CD14-positive monocyte (primary cell): ENCODE measurements around the gene KIAA0513. TPM values are rescaled to one million over a fixed set of nuclear protein-coding genes. Genes with fewer than 3 reads are reported as not detected.

ENCODE experiments used
- DNase-seq, 3 donors: peaks; one replicate each; pipeline ENCODE4 v3.0.0-alpha.2; 2011 to 2022
- H2AFZ ChIP-seq: 2 replicates; pipeline ENCODE4 v1.6.0; 2012; ENCODE audit warnings: mild to moderate bottlenecking, low read depth, low read length, inconsistent platforms; ENCODE audit not compliant: insufficient read depth, poor library complexity, severe bottlenecking
- H3K27ac ChIP-seq, 2 donors: 1 replicate in 1 of 2; 2 replicates in 1 of 2; pipeline ENCODE4 v1.5.1; 2012 to 2013; ENCODE audit warnings: low read length in 2 of 2, control low read depth in 1 of 2, inconsistent platforms in 1 of 2, low read depth in 1 of 2, mild to moderate bottlenecking in 1 of 2
- H3K27me3 ChIP-seq, 2 donors: one replicate each; pipeline versions ENCODE4 v1.6.0 to v1.6.1; 2011 to 2013; ENCODE audit warnings: low read length in 2 of 2; ENCODE audit not compliant: control insufficient read depth in 2 of 2, insufficient read depth in 2 of 2
- H3K36me3 ChIP-seq, 2 donors: replicated peaks in 1 of 2; 1 replicate in 1 of 2; 2 replicates in 1 of 2; pipeline versions ENCODE4 v1.5.1 to v1.6.1; 2012 to 2013; ENCODE audit warnings: low read length in 2 of 2, control low read depth in 1 of 2, inconsistent platforms in 1 of 2, mild to moderate bottlenecking in 1 of 2; ENCODE audit not compliant: insufficient read depth in 2 of 2, control insufficient read depth in 1 of 2
- H3K4me1 ChIP-seq, 2 donors: 1 replicate in 1 of 2; 2 replicates in 1 of 2; pipeline versions ENCODE4 v1.5.1 to v1.6.1; 2012 to 2013; ENCODE audit warnings: low read length in 2 of 2, control low read depth in 1 of 2, inconsistent platforms in 1 of 2, mild to moderate bottlenecking in 1 of 2, moderate library complexity in 1 of 2; ENCODE audit not compliant: insufficient read depth in 2 of 2, control insufficient read depth in 1 of 2
- H3K4me2 ChIP-seq: replicated peaks from 2 replicates; pipeline ENCODE3; 2012; ENCODE audit warnings: low read length, moderate library complexity, mild to moderate bottlenecking; ENCODE audit not compliant: poor library complexity, severe bottlenecking; ENCODE audit errors: extremely low read depth
- H3K4me3 ChIP-seq, 3 experiments: fragments of 200-600 bp in 1 of 3; sonication (generic) in 1 of 3; replicated peaks in 1 of 3; 1 replicate in 2 of 3; 2 replicates in 1 of 3; pipeline ENCODE4 v1.5.1; 2011 to 2013; ENCODE audit warnings: low read length in 3 of 3, mild to moderate bottlenecking in 3 of 3, control low read depth in 2 of 3, low read depth in 2 of 3, inconsistent platforms in 1 of 3, moderate library complexity in 1 of 3
- H3K79me2 ChIP-seq: 2 replicates; pipeline ENCODE4 v1.6.0; 2012; ENCODE audit warnings: mild to moderate bottlenecking, control low read depth, inconsistent platforms, low read length, moderate library complexity; ENCODE audit not compliant: insufficient read depth
- H3K9ac ChIP-seq: 2 replicates; pipeline ENCODE4 v1.6.0; 2017; ENCODE audit warnings: low read length, mild to moderate bottlenecking; ENCODE audit not compliant: insufficient read depth, poor library complexity, severe bottlenecking
- H3K9me3 ChIP-seq, 2 donors: replicated peaks in 1 of 2; 1 replicate in 1 of 2; 2 replicates in 1 of 2; pipeline versions ENCODE4 v1.5.1 to v1.6.1; 2012 to 2013; ENCODE audit warnings: low read length in 2 of 2, control low read depth in 1 of 2; ENCODE audit not compliant: control insufficient read depth in 1 of 2, insufficient read depth in 1 of 2
- H4K20me1 ChIP-seq: 2 replicates; pipeline ENCODE4 v1.6.0; 2012; ENCODE audit warnings: mild to moderate bottlenecking, low read length, control low read depth, moderate library complexity; ENCODE audit not compliant: insufficient read depth
- H3K27ac Mint-ChIP-seq, 7 donors: one replicate each; pipeline ENCODE4 v1.8.0; 2020; ENCODE audit warnings: mild to moderate bottlenecking in 7 of 7, mixed read lengths in 7 of 7, moderate library complexity in 6 of 7, inconsistent platforms in 2 of 7
- H3K27me3 Mint-ChIP-seq, 3 donors: one replicate each; pipeline ENCODE4 v1.8.0; 2021 to 2022; ENCODE audit warnings: low read depth in 3 of 3, mild to moderate bottlenecking in 3 of 3, mixed read lengths in 3 of 3, moderate library complexity in 3 of 3, inconsistent platforms in 1 of 3
- H3K36me3 Mint-ChIP-seq, 2 donors: one replicate each; pipeline ENCODE4 v1.8.0; 2020; ENCODE audit warnings: mixed read lengths in 2 of 2, inconsistent platforms in 1 of 2, mild to moderate bottlenecking in 1 of 2
- H3K4me1 Mint-ChIP-seq: one replicate; pipeline ENCODE4 v1.8.0; 2020; ENCODE audit warnings: mild to moderate bottlenecking, mixed read lengths
- H3K4me3 Mint-ChIP-seq, 2 donors: one replicate each; pipeline ENCODE4 v1.8.0; 2020; ENCODE audit warnings: mild to moderate bottlenecking in 2 of 2, mixed read lengths in 2 of 2, moderate library complexity in 1 of 2
- H3K9me3 Mint-ChIP-seq, 7 donors: one replicate each; pipeline ENCODE4 v1.8.0; 2020 to 2022; ENCODE audit warnings: mixed read lengths in 7 of 7, mild to moderate bottlenecking in 6 of 7, moderate library complexity in 6 of 7, inconsistent platforms in 2 of 7
- WGBS: methylation state at CpG from one replicate; pipeline ENCODE4 v1.1.5; 2013; ENCODE audit warnings: missing lambda C conversion rate; ENCODE audit not compliant: insufficient coverage; 5-methylcytosine and 5-hydroxymethylcytosine counted together
- intact Hi-C, 2 donors: fragments of 100-400 bp; cut with micrococcal nuclease; formaldehyde crosslinking; loops; one replicate each; pipeline versions ENCODE4 v1.15.0 to v1.15.1; 2023
- polyA plus RNA-seq, 3 donors: library from polyadenylated mRNA; depleted of rRNA in 1 of 3; unstranded in 2 of 3; stranded (reverse) in 1 of 3; fragments of 300-500 nt in 2 of 3; fragments of >200 nt in 1 of 3; fragmentation: Illumina TruSeq in 2 of 3; gene quantifications; 1 replicate in 2 of 3; 2 replicates in 1 of 3; pipeline ENCODE4 v1.2.3, GENCODE V29; 2012 to 2021
- TF ChIP-seq, protein P1 (sequence below): fragments of 200-600 bp; IDR thresholded peaks from one replicate; pipeline ENCODE4 v1.8.0; 2022; ENCODE audit warnings: antibody characterized with exemption, mild to moderate bottlenecking

The KIAA0513 gene
- polyA plus RNA-seq, 3 donors: 21.4 to 77.5 (median 32.7) TPM

DNA sequence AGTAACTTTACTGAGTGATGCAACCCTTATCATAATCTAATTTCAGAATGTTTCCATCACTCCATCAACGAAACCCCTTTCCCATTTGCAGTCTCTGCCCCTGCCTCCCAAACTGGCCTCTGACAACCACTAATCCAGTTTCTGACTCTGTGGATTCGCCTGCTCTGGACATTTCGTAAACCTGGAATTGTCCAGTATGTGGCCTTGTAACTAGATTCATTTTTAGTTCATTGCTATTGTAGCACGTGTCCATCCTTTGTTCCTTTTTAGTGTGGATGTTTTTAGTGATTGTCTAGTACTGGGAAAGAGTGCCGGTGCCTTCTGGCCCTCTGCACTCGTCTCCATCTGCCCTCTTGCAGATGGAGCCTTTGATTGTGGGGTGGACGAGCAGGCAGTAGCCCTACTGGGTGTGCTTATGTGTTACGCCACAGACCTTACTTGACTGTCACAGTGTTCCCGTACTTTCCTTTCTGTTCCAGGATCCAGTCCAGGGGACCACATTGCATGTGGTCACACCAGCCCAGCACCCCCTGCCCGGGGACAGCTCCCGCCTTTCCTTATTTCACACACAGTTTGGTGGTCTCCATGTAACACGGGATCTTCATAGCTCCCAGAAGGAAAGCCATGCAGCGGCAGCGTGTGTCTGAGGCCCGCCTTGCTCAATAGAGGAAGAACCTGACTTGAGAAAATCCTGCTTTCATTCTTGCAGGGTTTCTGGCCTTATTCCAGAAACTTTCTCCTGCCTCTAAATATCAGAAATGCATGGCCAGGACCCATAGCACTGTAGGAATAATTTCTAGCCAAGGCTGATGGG is 8.8 kb downstream of the KIAA0513 start:
- peaks cover 96% of the 10 kb centered on the region for H3K79me2 ChIP-seq
- no peaks in the 10 kb centered on the region for H3K27me3 ChIP-seq
- no peaks in the 10 kb centered on the region for H3K9me3 ChIP-seq
- WGBS: 42% methylated on average over 15 of the region's 15 CpGs
- H4K20me1 ChIP-seq: peaks cover 100% of the 10 kb centered on the region
- TF ChIP-seq, protein P1, sequence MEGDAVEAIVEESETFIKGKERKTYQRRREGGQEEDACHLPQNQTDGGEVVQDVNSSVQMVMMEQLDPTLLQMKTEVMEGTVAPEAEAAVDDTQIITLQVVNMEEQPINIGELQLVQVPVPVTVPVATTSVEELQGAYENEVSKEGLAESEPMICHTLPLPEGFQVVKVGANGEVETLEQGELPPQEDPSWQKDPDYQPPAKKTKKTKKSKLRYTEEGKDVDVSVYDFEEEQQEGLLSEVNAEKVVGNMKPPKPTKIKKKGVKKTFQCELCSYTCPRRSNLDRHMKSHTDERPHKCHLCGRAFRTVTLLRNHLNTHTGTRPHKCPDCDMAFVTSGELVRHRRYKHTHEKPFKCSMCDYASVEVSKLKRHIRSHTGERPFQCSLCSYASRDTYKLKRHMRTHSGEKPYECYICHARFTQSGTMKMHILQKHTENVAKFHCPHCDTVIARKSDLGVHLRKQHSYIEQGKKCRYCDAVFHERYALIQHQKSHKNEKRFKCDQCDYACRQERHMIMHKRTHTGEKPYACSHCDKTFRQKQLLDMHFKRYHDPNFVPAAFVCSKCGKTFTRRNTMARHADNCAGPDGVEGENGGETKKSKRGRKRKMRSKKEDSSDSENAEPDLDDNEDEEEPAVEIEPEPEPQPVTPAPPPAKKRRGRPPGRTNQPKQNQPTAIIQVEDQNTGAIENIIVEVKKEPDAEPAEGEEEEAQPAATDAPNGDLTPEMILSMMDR: no peak
- H3K4me3 Mint-ChIP-seq: peak overlapping the region; percentile 59 to 84
- H3K27me3 Mint-ChIP-seq: peaks cover 0 to 2% (median 1%) of the 10 kb centered on the region in 3 donors
- no peak overlapping the region for H3K9ac ChIP-seq
- H3K27ac Mint-ChIP-seq: peak overlapping the region; percentile 32 to 91 (median 86)
- DNase-seq: peak in 1 of 3 donors; percentile 54
- peak overlapping the region in 1 of 3 experiments; percentile 42 for H3K4me3 ChIP-seq
- peaks cover 87 to 88% of the 10 kb centered on the region in 2 donors for H3K36me3 Mint-ChIP-seq
- H3K9me3 Mint-ChIP-seq: no peaks in the 10 kb centered on the region
- peaks cover 22 to 25% of the 10 kb centered on the region in 2 donors for H3K4me1 ChIP-seq
- H3K27ac ChIP-seq: peak overlapping the region; percentile 26 to 63
- intact Hi-C loops: loop anchor here (5.0 to 10.0 kb wide), 2 partner anchors 41 to 48 kb away; no protein-coding TSS in a partner anchor
- H3K36me3 ChIP-seq: peaks cover 78 to 93% of the 10 kb centered on the region in 2 donors
- H3K4me2 ChIP-seq: peak overlapping the region; percentile 48
- H3K4me1 Mint-ChIP-seq: peaks cover 48% of the 10 kb centered on the region
- no peak overlapping the region for H2AFZ ChIP-seq

DNA sequence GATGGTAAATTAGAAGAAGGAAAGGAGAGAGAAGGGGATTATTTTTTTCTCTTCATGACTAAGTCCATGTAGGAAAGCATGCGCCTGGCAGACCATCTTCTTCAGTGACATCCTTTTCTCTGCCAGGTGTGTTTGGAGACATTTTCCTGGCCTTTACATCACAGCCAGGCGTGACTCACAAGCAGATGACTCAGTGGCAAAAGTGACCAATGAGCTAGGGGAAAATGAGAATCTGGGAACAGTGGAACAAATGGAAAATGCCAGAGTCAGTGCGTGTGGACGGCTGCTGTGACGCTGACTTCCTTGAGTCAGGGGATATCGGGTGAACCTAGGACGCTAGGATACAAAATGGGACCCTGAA is 9.4 kb downstream of the KIAA0513 start:
- 95% methylated on average over 7 of the region's 7 CpGs for WGBS
- H3K4me1 Mint-ChIP-seq: peaks cover 50% of the 10 kb centered on the region
- no peaks in the 10 kb centered on the region for H3K27me3 ChIP-seq
- no peak overlapping the region for H3K9ac ChIP-seq
- peaks cover 25 to 29% of the 10 kb centered on the region in 2 donors for H3K4me1 ChIP-seq
- H3K9me3 ChIP-seq: no peaks in the 10 kb centered on the region
- H3K27me3 Mint-ChIP-seq: peaks cover 0 to 2% (median 1%) of the 10 kb centered on the region in 3 donors
- TF ChIP-seq, protein P1: no peak
- peaks cover 100% of the 10 kb centered on the region for H4K20me1 ChIP-seq
- intact Hi-C loops: loop anchor here (5.0 to 10.0 kb wide), 2 partner anchors 40 to 48 kb away; no protein-coding TSS in a partner anchor
- peaks cover 73 to 93% of the 10 kb centered on the region in 2 donors for H3K36me3 ChIP-seq
- H3K4me3 ChIP-seq: no peak overlapping the region
- peak in 1 of 3 donors; percentile 53 for DNase-seq
- peaks cover 87 to 88% of the 10 kb centered on the region in 2 donors for H3K36me3 Mint-ChIP-seq
- peak overlapping the region in 1 of 2 donors; percentile 63 for H3K27ac ChIP-seq
- peaks cover 96% of the 10 kb centered on the region for H3K79me2 ChIP-seq
- peak overlapping the region; percentile 48 for H3K4me2 ChIP-seq
- H2AFZ ChIP-seq: no peak overlapping the region
- H3K4me3 Mint-ChIP-seq: no peak overlapping the region
- peak overlapping the region in 5 of 7 donors; percentile 68 to 90 (median 78) for H3K27ac Mint-ChIP-seq
- H3K9me3 Mint-ChIP-seq: no peaks in the 10 kb centered on the region
